Loucy (cell line): ENCODE data around the gene STAT3.

ENCODE experiments used
- EZH2phosphoT487 ChIP-seq: fragments of 200-600 bp; IDR thresholded peaks from 2 replicates; pipeline ENCODE4 v1.6.1; 2018; ENCODE audit warnings: antibody characterized with exemption, mild to moderate bottlenecking, moderate library complexity, borderline replicate concordance
- TF ChIP-seq, protein P1 (sequence below): fragments of 200-600 bp; sonication (generic); conservative IDR thresholded peaks from 2 replicates; pipeline ENCODE4 v1.5.1; 2014; ENCODE audit warnings: mild to moderate bottlenecking, antibody characterized with exemption, low read length

DNA sequence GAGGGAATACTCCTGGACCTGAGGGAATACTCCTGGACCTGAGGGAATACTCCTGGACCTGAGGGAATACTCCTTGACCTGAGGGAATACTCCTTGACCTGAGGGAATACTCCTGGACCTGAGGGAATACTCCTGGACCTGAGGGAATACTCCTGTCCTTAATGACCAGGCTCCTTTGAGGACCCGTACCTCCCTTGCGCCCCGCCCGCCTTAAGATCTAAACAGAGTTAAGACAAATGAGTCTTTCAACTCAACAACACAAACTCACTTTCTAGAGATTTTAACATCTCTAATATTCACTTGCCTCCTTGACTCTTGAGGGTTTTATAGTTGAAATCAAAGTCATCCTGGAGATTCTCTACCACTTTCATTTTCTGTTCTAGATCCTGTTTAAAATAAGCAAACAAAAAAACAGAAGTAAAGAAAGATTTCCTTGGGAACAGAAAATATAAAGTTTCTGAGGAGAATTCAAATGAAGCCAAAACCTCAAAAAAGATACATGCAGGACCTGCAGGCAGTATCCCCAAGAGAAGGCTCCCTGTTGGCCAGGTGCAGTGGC, 49.7 kb downstream of the STAT3 start:
- TF ChIP-seq, protein P1, sequence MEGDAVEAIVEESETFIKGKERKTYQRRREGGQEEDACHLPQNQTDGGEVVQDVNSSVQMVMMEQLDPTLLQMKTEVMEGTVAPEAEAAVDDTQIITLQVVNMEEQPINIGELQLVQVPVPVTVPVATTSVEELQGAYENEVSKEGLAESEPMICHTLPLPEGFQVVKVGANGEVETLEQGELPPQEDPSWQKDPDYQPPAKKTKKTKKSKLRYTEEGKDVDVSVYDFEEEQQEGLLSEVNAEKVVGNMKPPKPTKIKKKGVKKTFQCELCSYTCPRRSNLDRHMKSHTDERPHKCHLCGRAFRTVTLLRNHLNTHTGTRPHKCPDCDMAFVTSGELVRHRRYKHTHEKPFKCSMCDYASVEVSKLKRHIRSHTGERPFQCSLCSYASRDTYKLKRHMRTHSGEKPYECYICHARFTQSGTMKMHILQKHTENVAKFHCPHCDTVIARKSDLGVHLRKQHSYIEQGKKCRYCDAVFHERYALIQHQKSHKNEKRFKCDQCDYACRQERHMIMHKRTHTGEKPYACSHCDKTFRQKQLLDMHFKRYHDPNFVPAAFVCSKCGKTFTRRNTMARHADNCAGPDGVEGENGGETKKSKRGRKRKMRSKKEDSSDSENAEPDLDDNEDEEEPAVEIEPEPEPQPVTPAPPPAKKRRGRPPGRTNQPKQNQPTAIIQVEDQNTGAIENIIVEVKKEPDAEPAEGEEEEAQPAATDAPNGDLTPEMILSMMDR: no peak
- no peak for TF ChIP-seq EZH2phosphoT487
